ENCODE data around the gene C1orf210. TPM values are rescaled to one million over a fixed set of nuclear protein-coding genes. Genes with fewer than 3 reads are reported as not detected.

Gene C1orf210
- total RNA-seq, 1 experiment from 2014 or later = 5.9 TPM

DNA sequence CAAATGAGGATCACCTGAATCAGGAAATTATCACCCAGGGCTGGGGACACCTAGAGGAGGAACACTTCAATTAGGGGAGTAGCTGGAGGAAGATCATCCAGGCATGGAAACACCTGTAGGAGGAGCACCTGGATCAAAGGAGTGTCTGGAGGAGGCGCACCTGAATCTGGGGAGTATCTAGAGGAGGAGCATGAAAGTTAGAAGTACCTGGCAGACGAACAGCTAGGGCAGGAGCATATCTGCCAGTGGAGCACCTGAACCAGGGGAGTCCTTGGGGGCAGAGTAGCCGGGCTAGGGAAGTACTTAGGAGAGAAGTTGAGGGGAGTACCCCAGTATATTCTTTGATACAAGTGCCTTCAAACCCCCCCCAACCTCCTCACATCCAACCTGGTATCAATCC, 1.3 kb downstream of the C1orf210 start:
- Mint-ChIP-seq H3K27me3 (ENCODE audit: low read depth) (peaks cover 3% of the 10 kb centered on the region), H3K27ac (no peak overlapping the region), H3K4me3 (peak overlapping the region; percentile 38 to 71; a peak in 3 of 5 replicates), H3K9me3 (no peaks in the 10 kb centered on the region), H3K4me1 (peaks cover 24 to 27% of the 10 kb centered on the region in 2 experiments), H3K36me3 (ENCODE audit: insufficient read depth in 1 of 3, low read depth in 3 of 3) (peaks cover 0 to 15% (median 4%) of the 10 kb centered on the region in 3 experiments; a peak in 4 of 7 replicates)
- Histone ChIP-seq H4K91ac (ENCODE audit: insufficient read length, low read depth, low read length) (no peak overlapping the region), H3K9me3 (ENCODE audit: control insufficient read depth, low read depth, low read length) (no peaks in the 10 kb centered on the region), H3K27ac (ENCODE audit: insufficient read length, low read depth, low read length) (no peak overlapping the region), H3K56ac (ENCODE audit: insufficient read length, low read depth, low read length) (no peak overlapping the region), H3K23me2 (ENCODE audit: insufficient read length, low read depth, low read length, poor library complexity, severe bottlenecking) (peaks cover 3% of the 10 kb centered on the region), H3K4me2 (ENCODE audit: insufficient read depth, insufficient read length, low read length) (no peak overlapping the region), H4K8ac (replicated peaks; ENCODE audit: insufficient read length, low read depth, low read length) (no peak overlapping the region), H3K23ac (ENCODE audit: insufficient read length, low read depth, low read length) (no peak overlapping the region), H3K18ac (ENCODE audit: insufficient read length, low read depth, low read length) (no peak overlapping the region), H3K4me1 (ENCODE audit: insufficient read depth, low read length) (peaks cover 7% of the 10 kb centered on the region; the same call in 1 of the 2 replicates), H2AK5ac (ENCODE audit: insufficient read length, low read length) (no peak overlapping the region), H3T11ph (ENCODE audit: low read length) (no peak overlapping the region), H2BK15ac (ENCODE audit: low read depth, low read length) (no peak overlapping the region), H3K79me1 (ENCODE audit: insufficient read depth, low read depth, low read length, poor library complexity, severe bottlenecking) (no peaks in the 10 kb centered on the region), H3K79me2 (ENCODE audit: insufficient read depth, low read length) (no peaks in the 10 kb centered on the region), H2BK5ac (ENCODE audit: insufficient read length, low read length) (no peak overlapping the region), H2BK20ac (ENCODE audit: low read depth, low read length, poor library complexity, severe bottlenecking) (no peak overlapping the region), H2BK120ac (ENCODE audit: low read depth, low read length, poor library complexity, severe bottlenecking) (no peak overlapping the region), H3K9ac (ENCODE audit: extremely low read depth, insufficient read length, low read length) (no peak overlapping the region), H3K14ac (ENCODE audit: insufficient read depth, low read length) (no peak overlapping the region), H3K4ac (ENCODE audit: low read depth, low read length) (no peak overlapping the region), H2AFZ (ENCODE audit: low read length) (no peak overlapping the region), H4K5ac (ENCODE audit: insufficient read length, low read depth, low read length) (no peak overlapping the region), H3K27me3 (ENCODE audit: insufficient read depth, low read length) (no peaks in the 10 kb centered on the region), H2BK12ac (ENCODE audit: insufficient read length, low read depth, low read length) (no peak overlapping the region), H4K20me1 (ENCODE audit: control insufficient read depth, insufficient read depth, insufficient read length) (no peaks in the 10 kb centered on the region)
- DNase-seq = no peak
- WGBS (ENCODE audit: extremely low coverage, insufficient read length, low lambda C conversion rate) = no CpG with 5 or more reads among the region's 3 CpGs
- TF ChIP-seq, protein P1, sequence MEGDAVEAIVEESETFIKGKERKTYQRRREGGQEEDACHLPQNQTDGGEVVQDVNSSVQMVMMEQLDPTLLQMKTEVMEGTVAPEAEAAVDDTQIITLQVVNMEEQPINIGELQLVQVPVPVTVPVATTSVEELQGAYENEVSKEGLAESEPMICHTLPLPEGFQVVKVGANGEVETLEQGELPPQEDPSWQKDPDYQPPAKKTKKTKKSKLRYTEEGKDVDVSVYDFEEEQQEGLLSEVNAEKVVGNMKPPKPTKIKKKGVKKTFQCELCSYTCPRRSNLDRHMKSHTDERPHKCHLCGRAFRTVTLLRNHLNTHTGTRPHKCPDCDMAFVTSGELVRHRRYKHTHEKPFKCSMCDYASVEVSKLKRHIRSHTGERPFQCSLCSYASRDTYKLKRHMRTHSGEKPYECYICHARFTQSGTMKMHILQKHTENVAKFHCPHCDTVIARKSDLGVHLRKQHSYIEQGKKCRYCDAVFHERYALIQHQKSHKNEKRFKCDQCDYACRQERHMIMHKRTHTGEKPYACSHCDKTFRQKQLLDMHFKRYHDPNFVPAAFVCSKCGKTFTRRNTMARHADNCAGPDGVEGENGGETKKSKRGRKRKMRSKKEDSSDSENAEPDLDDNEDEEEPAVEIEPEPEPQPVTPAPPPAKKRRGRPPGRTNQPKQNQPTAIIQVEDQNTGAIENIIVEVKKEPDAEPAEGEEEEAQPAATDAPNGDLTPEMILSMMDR (conservative IDR thresholded peaks at IDR 0.05) = no peak

Data from H9 (cell line).